Nephron progenitor cell (in vitro differentiated cells): ENCODE measurements around the gene ARHGAP35.

Experiments used
- DNase-seq: peaks from one replicate; pipeline ENCODE4 v3.0.0; 2021
- H3K27ac Mint-ChIP-seq: 2 replicates; pipeline ENCODE4 v1.8.0; 2021; ENCODE audit warnings: mild to moderate bottlenecking, moderate library complexity, mixed read lengths
- H3K27me3 Mint-ChIP-seq: 2 replicates; pipeline ENCODE4 v1.8.0; 2021; ENCODE audit warnings: mild to moderate bottlenecking, low read depth, mixed read lengths; ENCODE audit not compliant: poor library complexity
- H3K36me3 Mint-ChIP-seq: 2 replicates; pipeline ENCODE4 v1.8.0; 2021; ENCODE audit warnings: low read depth, mixed read lengths
- H3K4me1 Mint-ChIP-seq: 2 replicates; pipeline ENCODE4 v1.8.0; 2021; ENCODE audit warnings: mixed read lengths
- H3K4me3 Mint-ChIP-seq: 2 replicates; pipeline ENCODE4 v1.8.0; 2021; ENCODE audit warnings: mild to moderate bottlenecking, moderate library complexity, mixed read lengths
- H3K9me3 Mint-ChIP-seq: 2 replicates; pipeline ENCODE4 v1.8.0; 2021; ENCODE audit warnings: mild to moderate bottlenecking, moderate library complexity, mixed read lengths
- TF ChIP-seq, protein P1 (sequence below): fragments of 200-600 bp; sonication (generic); IDR thresholded peaks from 2 replicates; pipeline ENCODE4 v1.5.0; 2021; ENCODE audit warnings: antibody characterized with exemption

Gene ARHGAP35

GRCh38 chr19:46904114-46905060, 43.6 kb downstream of the ARHGAP35 start:
- Mint-ChIP-seq H3K27me3 (no peaks in the 10 kb centered on the region), H3K9me3 (no peaks in the 10 kb centered on the region), H3K4me3 (no peak overlapping the region), H3K36me3 (peaks cover 6% of the 10 kb centered on the region), H3K4me1 (peaks cover 44% of the 10 kb centered on the region), H3K27ac (peak overlapping the region; percentile 91)
- TF ChIP-seq, protein P1, sequence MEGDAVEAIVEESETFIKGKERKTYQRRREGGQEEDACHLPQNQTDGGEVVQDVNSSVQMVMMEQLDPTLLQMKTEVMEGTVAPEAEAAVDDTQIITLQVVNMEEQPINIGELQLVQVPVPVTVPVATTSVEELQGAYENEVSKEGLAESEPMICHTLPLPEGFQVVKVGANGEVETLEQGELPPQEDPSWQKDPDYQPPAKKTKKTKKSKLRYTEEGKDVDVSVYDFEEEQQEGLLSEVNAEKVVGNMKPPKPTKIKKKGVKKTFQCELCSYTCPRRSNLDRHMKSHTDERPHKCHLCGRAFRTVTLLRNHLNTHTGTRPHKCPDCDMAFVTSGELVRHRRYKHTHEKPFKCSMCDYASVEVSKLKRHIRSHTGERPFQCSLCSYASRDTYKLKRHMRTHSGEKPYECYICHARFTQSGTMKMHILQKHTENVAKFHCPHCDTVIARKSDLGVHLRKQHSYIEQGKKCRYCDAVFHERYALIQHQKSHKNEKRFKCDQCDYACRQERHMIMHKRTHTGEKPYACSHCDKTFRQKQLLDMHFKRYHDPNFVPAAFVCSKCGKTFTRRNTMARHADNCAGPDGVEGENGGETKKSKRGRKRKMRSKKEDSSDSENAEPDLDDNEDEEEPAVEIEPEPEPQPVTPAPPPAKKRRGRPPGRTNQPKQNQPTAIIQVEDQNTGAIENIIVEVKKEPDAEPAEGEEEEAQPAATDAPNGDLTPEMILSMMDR, result no peak
- peak; percentile 7 for DNase-seq

GRCh38 chr19:46906221-46906620, 45.4 kb downstream of the ARHGAP35 start:
- H3K36me3 Mint-ChIP-seq, result peaks cover 18% of the 10 kb centered on the region
- no peak overlapping the region for H3K4me3 Mint-ChIP-seq
- no peaks in the 10 kb centered on the region for H3K27me3 Mint-ChIP-seq
- H3K9me3 Mint-ChIP-seq, result peaks cover 3% of the 10 kb centered on the region
- no peak overlapping the region for H3K27ac Mint-ChIP-seq
- no peak for DNase-seq
- TF ChIP-seq, protein P1, result no peak
- H3K4me1 Mint-ChIP-seq, result peaks cover 37% of the 10 kb centered on the region

DNA sequence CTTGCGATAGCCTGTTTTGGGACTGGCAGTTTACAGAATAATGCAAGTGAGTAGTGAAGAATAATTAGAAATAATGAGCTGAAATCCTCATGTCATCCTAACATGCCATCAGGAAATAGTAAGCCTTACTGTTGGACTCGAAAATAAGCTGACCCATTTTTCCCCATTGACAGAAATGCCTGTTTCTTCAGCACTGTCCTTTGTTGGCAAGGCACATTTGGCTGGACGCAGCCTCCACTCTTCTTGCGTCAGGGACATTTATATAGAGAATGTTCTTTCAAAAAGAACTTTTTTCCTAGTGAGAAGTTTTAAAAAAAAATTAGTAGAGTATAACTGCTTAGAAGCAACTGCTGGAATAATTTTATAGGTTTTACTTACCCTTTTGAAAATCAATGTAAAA, 47.1 kb downstream of the ARHGAP35 start:
- DNase-seq, result no peak
- H3K9me3 Mint-ChIP-seq, result peaks cover 3% of the 10 kb centered on the region
- no peak overlapping the region for H3K4me3 Mint-ChIP-seq
- no peak overlapping the region for H3K27ac Mint-ChIP-seq
- peaks cover 19% of the 10 kb centered on the region for H3K36me3 Mint-ChIP-seq
- H3K27me3 Mint-ChIP-seq, result no peaks in the 10 kb centered on the region
- H3K4me1 Mint-ChIP-seq, result peaks cover 25% of the 10 kb centered on the region
- TF ChIP-seq, protein P1, result no peak

GRCh38 chr19:46909356-46909755, 48.6 kb downstream of the ARHGAP35 start:
- H3K4me3 Mint-ChIP-seq, result no peak overlapping the region
- TF ChIP-seq, protein P1, result no peak
- DNase-seq, result no peak
- H3K9me3 Mint-ChIP-seq, result peaks cover 3% of the 10 kb centered on the region
- peaks cover 19% of the 10 kb centered on the region for H3K36me3 Mint-ChIP-seq
- H3K27ac Mint-ChIP-seq, result no peak overlapping the region
- no peaks in the 10 kb centered on the region for H3K27me3 Mint-ChIP-seq
- peaks cover 22% of the 10 kb centered on the region for H3K4me1 Mint-ChIP-seq
